ENCODE data around the gene ATF3.

ATF3 gene

DNA sequence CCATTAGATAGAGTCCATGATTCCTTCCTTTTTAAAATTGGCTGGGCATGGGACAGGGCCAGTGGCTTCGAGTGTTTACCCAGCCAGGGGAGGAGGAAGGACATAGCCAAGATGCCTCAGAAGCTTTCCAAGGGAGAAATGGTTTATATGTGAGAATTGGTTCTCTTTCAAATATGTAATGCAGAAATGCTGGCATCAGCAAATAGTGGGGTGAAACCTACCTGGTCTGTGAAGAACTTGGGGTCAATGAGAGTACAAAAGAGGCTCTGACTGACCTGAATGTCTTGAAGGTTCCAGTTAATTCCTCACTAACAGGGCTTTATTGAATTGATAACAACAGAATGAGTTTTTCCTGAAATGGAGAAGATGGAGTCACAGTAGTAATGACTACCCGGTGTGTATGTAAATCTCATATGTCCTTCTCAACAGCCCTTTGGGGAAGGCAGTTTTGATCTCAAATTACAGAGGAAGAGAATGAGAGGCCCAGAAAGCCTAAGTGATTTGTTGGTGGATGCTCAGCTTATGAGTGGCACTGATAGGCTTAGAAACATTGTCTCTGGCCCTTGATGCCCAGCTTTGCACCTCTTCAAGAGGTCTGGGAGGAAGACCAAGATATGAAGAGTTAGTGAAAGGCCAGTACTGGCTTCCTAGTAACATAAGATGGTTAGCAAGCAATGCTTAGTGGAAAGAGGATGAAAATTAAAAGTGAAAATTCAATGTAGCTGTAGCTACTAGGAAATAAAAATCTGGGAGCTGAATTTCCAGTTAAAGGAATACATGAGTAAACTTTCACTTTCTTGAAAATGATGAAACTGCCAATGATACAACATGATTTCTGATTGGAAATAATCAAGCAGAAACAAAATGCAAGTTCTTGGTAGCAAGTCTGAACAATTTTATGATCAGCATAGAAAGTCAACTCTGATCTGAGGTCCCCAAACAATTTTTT lies 2.7 kb downstream of the ATF3 start:
- Mint-ChIP-seq H3K4me3 (peak overlapping the region; percentile 95), H3K27me3 (peaks cover 23% of the 10 kb centered on the region), H3K9me3 (no peaks in the 10 kb centered on the region), H3K27ac (peak overlapping the region; percentile 48), H3K4me1 (peaks cover 37% of the 10 kb centered on the region), H3K36me3 (peaks cover 12% of the 10 kb centered on the region)

DNA sequence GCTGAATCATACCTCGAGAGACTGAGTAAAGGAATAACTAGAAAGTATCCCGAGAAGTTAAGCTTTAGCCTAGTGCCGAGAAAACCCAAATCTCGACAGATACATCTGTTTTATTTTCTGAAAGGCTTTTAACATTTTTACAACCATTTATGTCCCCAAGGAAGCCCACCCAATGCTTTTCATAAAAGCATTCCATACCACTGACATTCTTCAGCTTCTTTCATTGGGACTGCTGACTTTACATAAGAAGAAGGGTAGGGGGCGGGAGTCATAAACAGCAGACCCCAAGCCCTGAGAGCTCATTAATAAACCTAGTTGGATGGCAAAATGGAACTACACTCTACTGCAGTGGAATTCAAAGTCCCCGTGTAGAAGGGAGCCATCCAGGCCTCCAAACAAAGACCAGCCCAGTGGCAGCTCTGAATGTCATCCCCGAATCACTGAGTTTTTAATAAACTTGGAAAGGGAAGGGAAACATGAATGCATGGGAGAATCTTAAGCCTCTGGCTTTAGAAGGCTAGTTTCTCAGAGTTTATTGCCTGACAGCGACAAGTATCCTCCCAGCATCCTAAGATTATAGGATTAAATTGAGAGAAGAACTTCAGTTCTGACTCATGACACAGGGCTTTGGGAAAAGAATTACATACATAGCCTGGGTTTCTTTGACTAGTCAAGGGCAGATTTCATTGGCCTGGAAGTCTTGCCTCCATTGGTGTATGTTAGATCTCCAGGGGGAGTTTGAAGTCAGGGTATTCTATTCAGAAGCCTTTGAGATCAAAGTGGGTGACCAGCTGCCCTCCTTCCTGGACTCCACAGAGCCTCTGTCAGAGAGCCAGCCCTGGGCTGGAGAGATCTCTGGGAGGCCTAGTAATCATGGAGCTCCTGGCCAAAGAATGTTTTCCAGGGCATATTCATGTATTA lies 3.7 kb downstream of the ATF3 start:
- H3K36me3 Mint-ChIP-seq, result peaks cover 18% of the 10 kb centered on the region
- no peak overlapping the region for H3K27ac Mint-ChIP-seq
- H3K4me3 Mint-ChIP-seq, result no peak overlapping the region
- H3K4me1 Mint-ChIP-seq, result peaks cover 34% of the 10 kb centered on the region
- H3K27me3 Mint-ChIP-seq, result peaks cover 17% of the 10 kb centered on the region
- no peaks in the 10 kb centered on the region for H3K9me3 Mint-ChIP-seq

- Mint-ChIP-seq H3K4me3 (no peak overlapping the region), H3K4me1 (peaks cover 27% of the 10 kb centered on the region), H3K9me3 (no peaks in the 10 kb centered on the region), H3K36me3 (peaks cover 21% of the 10 kb centered on the region), H3K27ac (no peak overlapping the region), H3K27me3 (peaks cover 13% of the 10 kb centered on the region)
Observed at GRCh38 chr1:212613440-212614335, 5.1 kb downstream of the ATF3 start.

DNA sequence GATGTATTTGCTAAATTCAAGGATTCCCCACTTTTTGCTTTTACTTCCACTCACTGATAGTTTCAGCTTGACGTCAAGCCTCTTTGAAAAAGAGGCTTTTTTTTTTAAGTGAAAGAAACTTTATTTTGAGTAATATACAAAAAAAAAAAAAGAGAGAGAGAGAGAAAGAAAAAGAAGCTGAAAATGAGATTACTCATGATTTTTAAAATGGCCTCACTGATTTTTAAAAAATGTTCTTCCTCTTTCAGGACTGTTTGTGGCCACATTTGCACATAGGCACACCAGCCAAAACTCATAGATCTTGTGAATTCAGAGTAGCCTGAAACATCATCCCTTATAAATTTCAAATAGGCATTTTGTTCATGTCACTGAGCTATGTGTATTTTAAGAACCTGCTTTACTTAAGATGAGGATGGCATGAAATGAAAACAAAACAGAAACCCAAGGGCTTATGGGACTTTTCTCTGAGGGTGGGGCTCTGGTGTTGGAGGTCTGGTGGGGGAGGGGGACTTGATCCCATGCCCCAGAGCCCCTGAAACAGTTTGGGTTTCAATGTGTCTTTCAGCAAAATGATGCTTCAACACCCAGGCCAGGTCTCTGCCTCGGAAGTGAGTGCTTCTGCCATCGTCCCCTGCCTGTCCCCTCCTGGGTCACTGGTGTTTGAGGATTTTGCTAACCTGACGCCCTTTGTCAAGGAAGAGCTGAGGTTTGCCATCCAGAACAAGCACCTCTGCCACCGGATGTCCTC lies 6.1 kb downstream of the ATF3 start:
- Mint-ChIP-seq H3K4me1 (peaks cover 26% of the 10 kb centered on the region), H3K27me3 (peaks cover 13% of the 10 kb centered on the region), H3K36me3 (peaks cover 26% of the 10 kb centered on the region), H3K4me3 (no peak overlapping the region), H3K9me3 (no peaks in the 10 kb centered on the region), H3K27ac (peak overlapping the region; percentile 52)

DNA sequence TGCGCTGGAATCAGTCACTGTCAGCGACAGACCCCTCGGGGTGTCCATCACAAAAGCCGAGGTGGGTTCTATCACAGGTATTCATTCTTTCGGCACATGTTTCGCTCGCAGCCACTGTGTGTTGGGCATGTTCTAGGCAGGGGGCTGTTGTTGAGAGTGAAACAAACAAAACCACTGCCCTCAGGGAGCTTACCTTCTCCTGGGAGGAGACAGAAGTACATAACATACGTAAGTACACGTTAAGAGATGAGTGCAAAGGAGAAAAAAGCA lies 6.6 kb downstream of the ATF3 start:
- H3K4me1 Mint-ChIP-seq, result peaks cover 21% of the 10 kb centered on the region
- no peaks in the 10 kb centered on the region for H3K9me3 Mint-ChIP-seq
- H3K36me3 Mint-ChIP-seq, result peaks cover 29% of the 10 kb centered on the region
- no peak overlapping the region for H3K27ac Mint-ChIP-seq
- H3K27me3 Mint-ChIP-seq, result peaks cover 10% of the 10 kb centered on the region
- H3K4me3 Mint-ChIP-seq, result no peak overlapping the region

GRCh38 chr1:212618466-212619210 lies 10.1 kb downstream of the ATF3 start:
- Mint-ChIP-seq H3K4me3 (no peak overlapping the region), H3K9me3 (no peaks in the 10 kb centered on the region), H3K27ac (no peak overlapping the region), H3K4me1 (peaks cover 23% of the 10 kb centered on the region), H3K27me3 (no peaks in the 10 kb centered on the region), H3K36me3 (peaks cover 40% of the 10 kb centered on the region)

DNA sequence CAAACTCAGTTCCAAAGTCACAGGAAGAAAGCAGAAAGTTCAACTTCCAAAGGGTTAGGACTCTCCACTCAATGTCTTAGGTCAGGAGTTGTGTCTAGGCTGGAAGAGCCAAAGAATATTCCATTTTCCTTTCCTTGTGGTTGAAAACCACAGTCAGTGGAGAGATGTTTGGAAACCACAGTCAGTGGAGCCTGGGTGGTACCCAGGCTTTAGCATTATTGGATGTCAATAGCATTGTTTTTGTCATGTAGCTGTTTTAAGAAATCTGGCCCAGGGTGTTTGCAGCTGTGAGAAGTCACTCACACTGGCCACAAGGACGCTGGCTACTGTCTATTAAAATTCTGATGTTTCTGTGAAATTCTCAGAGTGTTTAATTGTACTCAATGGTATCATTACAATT lies 11.7 kb downstream of the ATF3 start:
- no peak overlapping the region for H3K27ac Mint-ChIP-seq
- H3K27me3 Mint-ChIP-seq, result peaks cover 2% of the 10 kb centered on the region
- H3K9me3 Mint-ChIP-seq, result no peaks in the 10 kb centered on the region
- peaks cover 16% of the 10 kb centered on the region for H3K4me1 Mint-ChIP-seq
- H3K4me3 Mint-ChIP-seq, result no peak overlapping the region
- H3K36me3 Mint-ChIP-seq, result peaks cover 33% of the 10 kb centered on the region

DNA sequence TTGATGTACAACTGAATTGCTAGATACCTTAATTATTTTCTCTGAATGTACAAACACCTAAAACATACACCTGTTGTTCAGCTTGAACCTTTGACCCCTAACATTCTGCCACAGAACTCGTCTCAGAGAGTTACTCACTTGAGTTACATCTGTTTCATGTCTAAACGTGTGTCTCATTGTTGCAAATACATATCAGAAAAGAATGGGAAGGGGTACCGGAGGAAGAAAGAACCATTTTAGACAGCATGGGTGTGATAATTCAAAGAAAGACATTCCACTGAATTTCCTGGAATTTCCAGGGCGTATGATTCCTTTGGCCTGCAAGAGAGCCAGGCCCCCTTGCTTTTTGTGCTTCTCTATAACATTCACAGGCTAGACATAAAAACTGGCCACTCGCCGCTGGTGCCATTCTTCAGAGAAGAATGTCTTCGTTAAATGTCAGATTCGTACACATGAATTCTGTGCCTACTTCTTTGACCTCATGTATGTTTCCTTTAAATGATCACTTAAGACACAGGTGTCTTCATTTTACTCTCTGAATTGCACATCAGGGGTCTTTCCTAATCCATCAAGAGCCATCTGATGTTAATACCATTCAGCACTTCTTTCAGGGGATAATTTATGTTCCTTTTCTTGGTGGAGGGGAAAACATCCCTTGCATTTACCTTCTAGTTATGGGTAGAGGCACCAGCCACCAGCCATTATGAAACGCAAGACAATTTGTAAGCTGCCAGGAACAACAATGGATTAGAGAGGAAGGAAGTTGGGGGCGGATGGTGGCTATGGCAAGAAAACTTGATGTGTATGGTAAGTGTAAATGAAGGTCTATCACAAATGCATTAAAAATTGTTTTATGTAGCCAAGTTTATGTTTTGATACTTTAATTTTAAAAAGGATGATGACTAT lies 12.7 kb downstream of the ATF3 start:
- peaks cover 16% of the 10 kb centered on the region for H3K4me1 Mint-ChIP-seq
- H3K27me3 Mint-ChIP-seq, result peaks cover 2% of the 10 kb centered on the region
- H3K36me3 Mint-ChIP-seq, result peaks cover 29% of the 10 kb centered on the region
- no peaks in the 10 kb centered on the region for H3K9me3 Mint-ChIP-seq
- peak overlapping the region; percentile 88 for H3K27ac Mint-ChIP-seq
- no peak overlapping the region for H3K4me3 Mint-ChIP-seq

- Mint-ChIP-seq H3K36me3 (peaks cover 25% of the 10 kb centered on the region), H3K27ac (no peak overlapping the region), H3K4me1 (peaks cover 16% of the 10 kb centered on the region), H3K9me3 (no peaks in the 10 kb centered on the region), H3K27me3 (peaks cover 2% of the 10 kb centered on the region), H3K4me3 (no peak overlapping the region)
Observed at GRCh38 chr1:212621949-212622305, 13.4 kb downstream of the ATF3 start.

DNA sequence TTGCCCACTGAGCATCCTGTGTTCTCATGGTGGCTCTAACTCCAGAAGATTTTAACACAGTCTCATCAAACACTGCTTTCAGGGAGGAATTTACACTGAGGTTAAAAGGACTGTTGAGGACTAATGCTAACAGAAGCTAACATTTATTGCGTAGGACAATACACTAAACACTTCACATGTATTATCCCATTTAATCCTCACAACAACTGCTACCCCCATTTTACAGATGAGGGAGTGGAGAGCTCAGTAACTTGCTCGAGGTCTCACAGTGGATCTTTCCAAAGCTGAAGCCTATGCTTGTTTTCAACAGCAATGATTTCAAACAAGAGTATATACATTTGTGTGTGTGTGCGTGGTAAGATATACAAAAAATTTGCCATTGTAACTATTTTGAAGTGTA lies 13.9 kb downstream of the ATF3 start:
- Mint-ChIP-seq H3K4me3 (no peak overlapping the region), H3K36me3 (peaks cover 22% of the 10 kb centered on the region), H3K9me3 (no peaks in the 10 kb centered on the region), H3K27ac (no peak overlapping the region), H3K27me3 (peaks cover 2% of the 10 kb centered on the region), H3K4me1 (peaks cover 16% of the 10 kb centered on the region)

DNA sequence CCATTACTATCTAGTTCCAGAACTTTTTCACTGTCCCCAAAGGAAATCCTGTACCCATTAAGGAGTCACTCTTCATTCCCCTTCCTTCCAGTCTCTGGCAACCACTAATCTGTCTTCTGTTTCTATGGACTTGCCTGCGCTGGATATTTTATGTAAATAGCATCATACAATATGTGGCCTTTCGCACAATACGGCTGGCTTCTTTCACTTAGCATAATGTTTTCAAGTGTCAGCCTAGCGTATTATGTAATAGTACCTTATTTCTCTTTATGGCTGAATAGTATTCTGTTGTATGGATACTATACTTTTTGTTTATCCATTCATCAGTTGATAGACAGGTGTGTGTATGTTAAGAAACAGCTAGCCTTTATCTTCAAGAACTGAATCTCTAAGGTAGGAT lies 14.3 kb downstream of the ATF3 start:
- Mint-ChIP-seq H3K27ac (no peak overlapping the region), H3K4me3 (no peak overlapping the region), H3K27me3 (peaks cover 2% of the 10 kb centered on the region), H3K36me3 (peaks cover 22% of the 10 kb centered on the region), H3K4me1 (peaks cover 16% of the 10 kb centered on the region), H3K9me3 (no peaks in the 10 kb centered on the region)

DNA sequence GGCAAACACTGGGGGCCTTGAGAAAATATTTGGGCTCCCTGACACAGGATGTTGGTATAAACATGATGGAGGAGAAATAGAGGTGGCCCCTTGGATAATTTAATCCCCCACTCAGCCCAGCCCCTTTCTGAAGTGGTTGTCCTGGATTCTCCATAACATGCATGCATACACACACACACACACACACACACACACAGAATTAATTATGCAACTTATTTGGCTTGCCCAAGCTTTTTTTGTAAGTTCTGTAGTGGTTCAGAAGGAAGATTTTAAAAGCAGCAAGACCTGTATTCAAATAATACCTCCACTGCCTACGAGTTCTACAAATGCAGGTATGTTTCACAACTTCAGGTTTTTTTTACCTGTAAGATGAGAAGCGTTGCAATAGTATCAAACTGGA lies 15.0 kb downstream of the ATF3 start:
- Mint-ChIP-seq H3K4me1 (peaks cover 16% of the 10 kb centered on the region), H3K9me3 (no peaks in the 10 kb centered on the region), H3K27ac (no peak overlapping the region), H3K27me3 (peaks cover 2% of the 10 kb centered on the region), H3K4me3 (no peak overlapping the region), H3K36me3 (peaks cover 20% of the 10 kb centered on the region)

GRCh38 chr1:212624976-212625501 lies 16.5 kb downstream of the ATF3 start:
- Mint-ChIP-seq H3K4me1 (peaks cover 16% of the 10 kb centered on the region), H3K9me3 (no peaks in the 10 kb centered on the region), H3K4me3 (no peak overlapping the region), H3K36me3 (peaks cover 12% of the 10 kb centered on the region), H3K27me3 (peaks cover 2% of the 10 kb centered on the region), H3K27ac (no peak overlapping the region)

Measured in activated naive CD4-positive, alpha-beta T cell treated with anti-CD3 and anti-CD28 coated beads, Interleukin-2, amount 50 U/mL, for 24 hours (primary cell).